HepG2 (cell line): ENCODE measurements around the gene TRIM36. TPM values are rescaled to one million over a fixed set of nuclear protein-coding genes. Genes with fewer than 3 reads are reported as not detected.
A peak's percentile ranks its signal among the peaks of the same experiment; 100 is the strongest.

Source experiments
- GFI1 ChIP-seq: sonication (generic); formaldehyde crosslinking; IDR thresholded peaks from 2 replicates; pipeline ENCODE4 v1.5.0; 2020; ENCODE audit warnings: missing genetic modification reagents, mild to moderate bottlenecking, borderline replicate concordance
- KDM1A ChIP-seq: IDR thresholded peaks from 2 replicates; pipeline ENCODE4 v1.6.1; 2016; ENCODE audit warnings: missing compliant biosample characterization
- KMT2A ChIP-seq: sonication (generic); formaldehyde crosslinking; IDR thresholded peaks from 2 replicates; pipeline ENCODE4 v1.4.0; 2020; ENCODE audit warnings: missing genetic modification reagents
- POLR2G ChIP-seq: fragments of 200-400 bp; formaldehyde crosslinking; IDR thresholded peaks from 2 replicates; pipeline ENCODE4 v1.6.1; 2018; ENCODE audit warnings: mild to moderate bottlenecking, low read depth, low read length, moderate library complexity
- REXO4 ChIP-seq: sonication (generic); formaldehyde crosslinking; IDR thresholded peaks from 2 replicates; pipeline ENCODE4 v1.8.0; 2022; ENCODE audit warnings: missing genetic modification reagents, mild to moderate bottlenecking, borderline replicate concordance
- SIN3A ChIP-seq: IDR thresholded peaks from 2 replicates; pipeline ENCODE4 v1.6.1; 2011; ENCODE audit warnings: low read depth, mild to moderate bottlenecking, control low read depth, low read length, borderline replicate concordance
- SP140L ChIP-seq: sonication (generic); formaldehyde crosslinking; IDR thresholded peaks from 2 replicates; pipeline ENCODE4 v1.4.0; 2020; ENCODE audit warnings: missing genetic modification reagents, borderline replicate concordance
- ZBTB20 ChIP-seq: sonication (generic); formaldehyde crosslinking; IDR thresholded peaks from 2 replicates; pipeline ENCODE4 v1.8.1; 2023; ENCODE audit warnings: missing genetic modification reagents, low read depth, mild to moderate bottlenecking, borderline replicate concordance
- ZBTB7B ChIP-seq: sonication (generic); formaldehyde crosslinking; IDR thresholded peaks from 2 replicates; pipeline ENCODE4 v1.4.0; 2020; ENCODE audit warnings: missing genetic modification reagents
- ZNF230 ChIP-seq: sonication (generic); formaldehyde crosslinking; IDR thresholded peaks from 2 replicates; pipeline ENCODE4 v1.4.0; 2020; ENCODE audit warnings: mild to moderate bottlenecking, missing genetic modification reagents
- ZNF296 ChIP-seq: sonication (generic); formaldehyde crosslinking; conservative IDR thresholded peaks from 2 replicates; pipeline ENCODE4 v1.5.0; 2020; ENCODE audit warnings: mild to moderate bottlenecking, missing genetic modification reagents
- ZNF343 ChIP-seq: sonication (generic); formaldehyde crosslinking; IDR thresholded peaks from 2 replicates; pipeline ENCODE4 v1.4.0; 2020; ENCODE audit warnings: mild to moderate bottlenecking, missing genetic modification reagents
- ZNF841 ChIP-seq: sonication (generic); formaldehyde crosslinking; IDR thresholded peaks from 2 replicates; pipeline ENCODE4 v1.8.1; 2023; ENCODE audit warnings: missing genetic modification reagents, borderline replicate concordance
- polyA plus RNA-seq, 8 experiments: library from polyadenylated mRNA; depleted of rRNA in 3 of 8; stranded (reverse) in 7 of 8; unstranded in 1 of 8; fragments of >200 nt; fragmentation: Illumina TruSeq in 4 of 8; extraction: Trizol in 4 of 8; gene quantifications; 2 replicates each; pipeline versions ENCODE4 v1.2.1 to v1.2.3, GENCODE V29; 2011 to 2016; ENCODE audit warnings: low read depth in 4 of 8, missing spikeins in 1 of 8, mixed read lengths in 1 of 8; ENCODE audit not compliant: insufficient read depth in 1 of 8
- total RNA-seq, 5 experiments: library from RNA; depleted of rRNA; stranded (reverse); fragments of >200 nt; fragmentation: Illumina TruSeq; extraction: Trizol; gene quantifications; 2 replicates each; pipeline ENCODE4 v1.2.3, GENCODE V29; 2016; ENCODE audit warnings: low read depth in 1 of 5
- TF ChIP-seq, protein P1 (sequence below): sonication (generic); formaldehyde crosslinking; IDR thresholded peaks from 2 replicates; pipeline ENCODE4 v1.4.0; 2020; ENCODE audit warnings: missing genetic modification reagents, low read depth, mild to moderate bottlenecking, borderline replicate concordance
- TF ChIP-seq, protein P2 (sequence below): sonication (generic); formaldehyde crosslinking; IDR thresholded peaks from 2 replicates; pipeline ENCODE4 v1.5.0; 2020; ENCODE audit warnings: missing genetic modification reagents
- TF ChIP-seq, protein P3 (sequence below): sonication (generic); formaldehyde crosslinking; IDR thresholded peaks from 2 replicates; pipeline ENCODE4 v1.4.0; 2020; ENCODE audit warnings: mild to moderate bottlenecking, missing genetic modification reagents
- TF ChIP-seq, protein P4 (sequence below): sonication (generic); formaldehyde crosslinking; IDR thresholded peaks from 2 replicates; pipeline ENCODE4 v1.5.0; 2020; ENCODE audit warnings: missing genetic modification reagents

The TRIM36 gene
- total and polyA plus RNA-seq, 2 of the 13 experiments (the other 11 are each of a cell fraction or from before 2014, with no cell fraction given) = 1.7 to 2.4 TPM

GRCh38 chr5:115169487-115170133 is at the start of gene TRIM36 (continued):
- TF ChIP-seq ZNF230 (CRISPR knock-in tag) (peak; percentile 69; the same call in 1 of the 2 replicates), GFI1 (CRISPR knock-in tag) (peak; percentile 67; the same call in 1 of the 2 replicates), POLR2G (peak; percentile 55), ZBTB20 (CRISPR knock-in tag) (peak; percentile 43; the same call in 1 of the 2 replicates), ZNF296 (CRISPR knock-in tag) (0 out of 2 replicates have a peak, but pooled peaks have one; percentile 34), ZNF343 (CRISPR knock-in tag) (peak; percentile 63; the same call in 1 of the 2 replicates), KDM1A (CRISPR knock-in tag) (no peak; the same call in 1 of the 2 replicates), KMT2A (CRISPR knock-in tag) (peak; percentile 73), REXO4 (no peak), ZNF841 (CRISPR knock-in tag) (no peak), SP140L (CRISPR knock-in tag) (no peak), SIN3A (peak; percentile 31; the same call in 1 of the 2 replicates), ZBTB7B (CRISPR knock-in tag) (no peak)
- TF ChIP-seq, protein P1, sequence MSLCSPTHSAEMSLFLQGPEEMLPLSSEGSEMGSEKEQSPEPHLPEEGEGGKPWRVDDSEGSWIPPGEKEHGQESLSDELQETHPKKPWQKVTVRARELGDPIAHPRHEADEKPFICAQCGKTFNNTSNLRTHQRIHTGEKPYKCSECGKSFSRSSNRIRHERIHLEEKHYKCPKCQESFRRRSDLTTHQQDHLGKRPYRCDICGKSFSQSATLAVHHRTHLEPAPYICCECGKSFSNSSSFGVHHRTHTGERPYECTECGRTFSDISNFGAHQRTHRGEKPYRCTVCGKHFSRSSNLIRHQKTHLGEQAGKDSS = peak; percentile 74; the same call in 1 of the 2 replicates
- TF ChIP-seq, protein P2, sequence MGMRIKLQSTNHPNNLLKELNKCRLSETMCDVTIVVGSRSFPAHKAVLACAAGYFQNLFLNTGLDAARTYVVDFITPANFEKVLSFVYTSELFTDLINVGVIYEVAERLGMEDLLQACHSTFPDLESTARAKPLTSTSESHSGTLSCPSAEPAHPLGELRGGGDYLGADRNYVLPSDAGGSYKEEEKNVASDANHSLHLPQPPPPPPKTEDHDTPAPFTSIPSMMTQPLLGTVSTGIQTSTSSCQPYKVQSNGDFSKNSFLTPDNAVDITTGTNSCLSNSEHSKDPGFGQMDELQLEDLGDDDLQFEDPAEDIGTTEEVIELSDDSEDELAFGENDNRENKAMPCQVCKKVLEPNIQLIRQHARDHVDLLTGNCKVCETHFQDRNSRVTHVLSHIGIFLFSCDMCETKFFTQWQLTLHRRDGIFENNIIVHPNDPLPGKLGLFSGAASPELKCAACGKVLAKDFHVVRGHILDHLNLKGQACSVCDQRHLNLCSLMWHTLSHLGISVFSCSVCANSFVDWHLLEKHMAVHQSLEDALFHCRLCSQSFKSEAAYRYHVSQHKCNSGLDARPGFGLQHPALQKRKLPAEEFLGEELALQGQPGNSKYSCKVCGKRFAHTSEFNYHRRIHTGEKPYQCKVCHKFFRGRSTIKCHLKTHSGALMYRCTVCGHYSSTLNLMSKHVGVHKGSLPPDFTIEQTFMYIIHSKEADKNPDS (CRISPR knock-in tag) = 0 out of 2 replicates have a peak, but pooled peaks have one; percentile 48
- TF ChIP-seq, protein P3, sequence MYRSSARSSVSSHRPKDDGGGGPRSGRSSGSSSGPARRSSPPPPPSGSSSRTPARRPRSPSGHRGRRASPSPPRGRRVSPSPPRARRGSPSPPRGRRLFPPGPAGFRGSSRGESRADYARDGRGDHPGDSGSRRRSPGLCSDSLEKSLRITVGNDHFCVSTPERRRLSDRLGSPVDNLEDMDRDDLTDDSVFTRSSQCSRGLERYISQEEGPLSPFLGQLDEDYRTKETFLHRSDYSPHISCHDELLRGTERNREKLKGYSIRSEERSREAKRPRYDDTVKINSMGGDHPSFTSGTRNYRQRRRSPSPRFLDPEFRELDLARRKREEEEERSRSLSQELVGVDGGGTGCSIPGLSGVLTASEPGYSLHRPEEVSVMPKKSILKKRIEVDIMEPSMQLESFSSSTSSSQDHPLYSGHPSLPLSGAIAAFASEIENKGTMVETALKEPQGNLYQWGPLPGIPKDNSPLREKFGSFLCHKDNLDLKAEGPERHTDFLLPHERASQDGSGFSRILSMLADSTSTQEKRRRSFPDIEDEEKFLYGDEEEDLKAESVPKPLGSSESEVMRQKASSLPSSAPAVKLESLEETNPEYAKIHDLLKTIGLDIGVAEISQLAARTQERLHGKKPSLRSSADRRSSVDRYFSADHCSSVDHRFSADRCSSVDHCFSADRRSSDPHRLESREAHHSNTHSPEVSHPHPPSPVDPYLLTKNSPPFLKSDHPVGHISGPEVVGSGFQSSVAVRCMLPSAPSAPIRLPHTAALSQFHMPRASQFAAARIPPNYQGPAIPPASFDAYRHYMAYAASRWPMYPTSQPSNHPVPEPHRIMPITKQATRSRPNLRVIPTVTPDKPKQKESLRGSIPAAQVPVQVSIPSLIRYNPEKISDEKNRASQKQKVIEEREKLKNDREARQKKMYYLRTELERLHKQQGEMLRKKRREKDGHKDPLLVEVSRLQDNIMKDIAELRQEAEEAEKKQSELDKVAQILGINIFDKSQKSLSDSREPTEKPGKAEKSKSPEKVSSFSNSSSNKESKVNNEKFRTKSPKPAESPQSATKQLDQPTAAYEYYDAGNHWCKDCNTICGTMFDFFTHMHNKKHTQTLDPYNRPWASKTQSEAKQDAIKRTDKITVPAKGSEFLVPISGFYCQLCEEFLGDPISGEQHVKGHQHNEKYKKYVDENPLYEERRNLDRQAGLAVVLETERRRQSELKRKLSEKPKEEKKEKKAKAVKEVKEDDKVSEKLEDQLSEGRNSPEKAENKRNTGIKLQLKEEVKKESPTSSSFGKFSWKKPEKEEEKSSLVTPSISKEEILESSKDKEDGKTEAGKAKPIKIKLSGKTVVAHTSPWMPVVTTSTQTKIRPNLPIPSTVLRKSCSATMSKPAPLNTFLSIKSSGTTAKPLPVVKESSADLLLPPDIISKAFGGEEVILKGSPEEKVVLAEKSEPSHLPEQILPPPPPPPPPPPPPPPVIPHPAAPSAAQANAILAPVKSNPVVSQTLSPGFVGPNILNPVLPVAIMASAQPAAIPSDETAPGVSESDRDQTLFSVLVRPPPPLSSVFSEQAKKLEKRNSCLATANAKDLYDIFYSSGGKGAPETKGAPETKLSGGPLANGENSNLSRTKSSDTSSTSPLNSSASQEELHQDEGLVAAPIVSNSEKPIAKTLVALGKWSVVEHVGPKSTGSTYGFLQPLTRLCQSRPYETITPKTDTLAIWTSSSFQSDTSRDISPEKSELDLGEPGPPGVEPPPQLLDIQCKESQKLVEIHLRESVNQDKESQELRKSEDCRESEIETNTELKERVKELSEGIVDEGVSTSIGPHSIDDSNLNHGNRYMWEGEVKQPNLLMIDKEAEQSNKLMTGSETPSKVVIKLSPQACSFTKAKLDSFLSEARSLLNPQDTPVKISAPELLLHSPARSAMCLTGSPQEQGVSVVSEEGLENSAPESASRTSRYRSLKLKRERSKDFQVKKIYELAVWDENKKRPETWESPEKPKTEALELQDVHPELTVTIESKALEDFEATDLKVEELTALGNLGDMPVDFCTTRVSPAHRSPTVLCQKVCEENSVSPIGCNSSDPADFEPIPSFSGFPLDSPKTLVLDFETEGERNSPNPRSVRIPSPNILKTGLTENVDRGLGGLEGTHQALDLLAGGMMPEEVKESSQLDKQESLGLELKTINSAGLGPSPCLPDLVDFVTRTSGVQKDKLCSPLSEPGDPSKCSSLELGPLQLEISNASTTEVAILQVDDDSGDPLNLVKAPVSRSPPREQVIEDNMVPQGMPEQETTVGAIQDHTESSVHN (CRISPR knock-in tag) = no peak
- TF ChIP-seq, protein P4, sequence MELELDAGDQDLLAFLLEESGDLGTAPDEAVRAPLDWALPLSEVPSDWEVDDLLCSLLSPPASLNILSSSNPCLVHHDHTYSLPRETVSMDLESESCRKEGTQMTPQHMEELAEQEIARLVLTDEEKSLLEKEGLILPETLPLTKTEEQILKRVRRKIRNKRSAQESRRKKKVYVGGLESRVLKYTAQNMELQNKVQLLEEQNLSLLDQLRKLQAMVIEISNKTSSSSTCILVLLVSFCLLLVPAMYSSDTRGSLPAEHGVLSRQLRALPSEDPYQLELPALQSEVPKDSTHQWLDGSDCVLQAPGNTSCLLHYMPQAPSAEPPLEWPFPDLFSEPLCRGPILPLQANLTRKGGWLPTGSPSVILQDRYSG (CRISPR knock-in tag) = no peak
